Lower lobe of right lung (tissue), 2 donors: ENCODE measurements around the gene ZNF710. TPM values are rescaled to one million over a fixed set of nuclear protein-coding genes. Genes with fewer than 3 reads are reported as not detected.
A peak's percentile ranks its signal among the peaks of the same experiment; 100 is the strongest.
"Not testable (repeated sequence)": the region's sequence is repeated elsewhere in the genome, so short reads cannot be mapped to it uniquely, and the experiment has no call there.

Source experiments
- ATAC-seq, 2 donors: fragments of 200-7000 bp; cut with Tn5 transposase; one replicate each; pipeline ENCODE4 v1.9.1; 2020 to 2022; ENCODE audit warnings: mild to moderate bottlenecking in 2 of 2, moderate library complexity in 2 of 2
- DNase-seq: peaks from one replicate; pipeline ENCODE4 v3.0.0-alpha.2; 2020
- H3K27ac ChIP-seq: fragments of 200-600 bp; one replicate; pipeline ENCODE4 v1.8.0; 2022
- H3K27me3 ChIP-seq: fragments of 200-600 bp; one replicate; pipeline ENCODE4 v1.8.0; 2022; ENCODE audit warnings: low read depth
- H3K36me3 ChIP-seq: fragments of 200-600 bp; one replicate; pipeline ENCODE4 v1.8.0; 2022; ENCODE audit warnings: mild to moderate bottlenecking
- H3K4me1 ChIP-seq: fragments of 200-600 bp; one replicate; pipeline ENCODE4 v1.8.0; 2022
- H3K4me3 ChIP-seq: fragments of 200-600 bp; one replicate; pipeline ENCODE4 v1.8.0; 2022; ENCODE audit warnings: mild to moderate bottlenecking
- H3K9me3 ChIP-seq: fragments of 200-600 bp; one replicate; pipeline ENCODE4 v1.8.0; 2022
- CTCF ChIP-seq: fragments of 200-600 bp; IDR thresholded peaks from one replicate; pipeline ENCODE4 v1.8.0; 2022; ENCODE audit warnings: antibody characterized with exemption, mild to moderate bottlenecking
- intact Hi-C: fragments of 100-400 bp; cut with DNase I; formaldehyde crosslinking; loops from one replicate; pipeline ENCODE4 v1.11.0; 2022
- long read RNA-seq: library from polyadenylated mRNA; unstranded; transcript quantifications from one replicate; pipeline ENCODE4 v2.0.0, GENCODE V29; 2021
- total RNA-seq: library from RNA; stranded (reverse); fragmentation: NEBNext Ultra II Directional; extraction: Animal tissue kit (Norgen Biotek cat#: 25700); gene quantifications from one replicate; pipeline ENCODE4 v1.2.1, GENCODE V29; 2021
- donor health status: DM: no; HTN: yes; CAD: no; lungs with severe emphysema.

The ZNF710 gene
- total RNA-seq = 50.7 TPM
- long read RNA-seq, partial matches to known transcripts = 13 of 38 reads
- long read RNA-seq, other reads (novel, unspliced or antisense) = 24 of 38 reads

- Histone ChIP-seq H3K27ac (peak within 1 kb of the TSS; percentile 93), H3K27me3 (no peaks in the 10 kb centered on the region), H3K4me3 (peak within 1 kb of the TSS; percentile 80), H3K4me1 (peaks cover 68% of the 10 kb centered on the region), H3K9me3 (no peaks in the 10 kb centered on the region), H3K36me3 (no peaks in the 10 kb centered on the region)
- TF ChIP-seq CTCF = no peak
- ATAC-seq (no peak), DNase-seq (peak; percentile 50)
- intact Hi-C loops = no loop called here
Measured at GRCh38 chr15:90001062-90001682, at the start of gene ZNF710. ZNF710 (plus strand) TSS chr15:90001324; CDS start chr15:90067138, 65,814 bp downstream.

GRCh38 chr15:89954541-89954940, 46.6 kb upstream of the ZNF710 start:
- DNase-seq (no peak), ATAC-seq (no peak)
- H3K4me3 ChIP-seq = no peak overlapping the region
- H3K4me1 ChIP-seq = no peaks in the 10 kb centered on the region
- no peaks in the 10 kb centered on the region for H3K9me3 ChIP-seq
- intact Hi-C loops = no loop called here
- no peaks in the 10 kb centered on the region for H3K27me3 ChIP-seq
- H3K36me3 ChIP-seq = no peaks in the 10 kb centered on the region
- no peak for TF ChIP-seq CTCF
- H3K27ac ChIP-seq = no peak overlapping the region

- H3K27ac ChIP-seq, intact Hi-C loops, DNase-seq, H3K4me3 ChIP-seq, H3K27me3 ChIP-seq, ATAC-seq, H3K4me1 ChIP-seq, H3K9me3 ChIP-seq, H3K36me3 ChIP-seq: not testable (repeated sequence)
Measured at GRCh38 chr15:89955449-89955998, 45.6 kb upstream of the ZNF710 start.

- H3K4me3 ChIP-seq = no peak overlapping the region
- H3K4me1 ChIP-seq = no peaks in the 10 kb centered on the region
- no peaks in the 10 kb centered on the region for H3K36me3 ChIP-seq
- H3K27me3 ChIP-seq = no peaks in the 10 kb centered on the region
- DNase-seq = peak; percentile 53
- intact Hi-C loops = no loop called here
- no peaks in the 10 kb centered on the region for H3K9me3 ChIP-seq
- peak overlapping the region; percentile 31 for H3K27ac ChIP-seq
- peak; percentile 18 to 45 for ATAC-seq
- TF ChIP-seq CTCF = no peak
Measured at GRCh38 chr15:89958107-89958805, 42.9 kb upstream of the ZNF710 start.

- Histone ChIP-seq H3K4me3 (no peak overlapping the region), H3K4me1 (peaks cover 14% of the 10 kb centered on the region), H3K9me3 (no peaks in the 10 kb centered on the region), H3K36me3 (no peaks in the 10 kb centered on the region), H3K27ac (peak overlapping the region; percentile 11), H3K27me3 (no peaks in the 10 kb centered on the region)
- no peak for TF ChIP-seq CTCF
- ATAC-seq (peak; percentile 38 to 78), DNase-seq (peak; percentile 78)
- intact Hi-C loops = no loop called here
Measured at GRCh38 chr15:89963301-89964231, 37.6 kb upstream of the ZNF710 start.
